UCSD-AML1 (cell line): ENCODE results near the gene ZNF846.
A peak's percentile ranks its signal among the peaks of the same experiment; 100 is the strongest.
"Not testable (repeated sequence)": the region's sequence is repeated elsewhere in the genome, so short reads cannot be mapped to it uniquely, and the experiment has no call there.

Experiments used
- DNase-seq: peaks from one replicate; lab custom pipeline; 2025; ENCODE audit not compliant: unreplicated experiment; lab: John Stamatoyannopoulos, UW

The ZNF846 gene

GRCh38 chr19:9785367-9786331 is 17.1 kb upstream of the ZNF846 start:
- DNase-seq: peak; percentile 97

GRCh38 chr19:9784163-9784496 is 15.6 kb upstream of the ZNF846 start:
- not testable (repeated sequence) for DNase-seq

- no peak for DNase-seq
Measured at GRCh38 chr19:9782338-9782737, 13.8 kb upstream of the ZNF846 start.

GRCh38 chr19:9757544-9758501 is 10.7 kb downstream of the ZNF846 start:
- no peak for DNase-seq

GRCh38 chr19:9752701-9753443 is 15.7 kb downstream of the ZNF846 start:
- no peak for DNase-seq

GRCh38 chr19:9751446-9751845 is 17.1 kb downstream of the ZNF846 start:
- no peak for DNase-seq

- no peak for DNase-seq
Measured at GRCh38 chr19:9741476-9742171, 26.9 kb downstream of the ZNF846 start.

GRCh38 chr19:9735986-9736385 is 32.6 kb downstream of the ZNF846 start:
- no peak for DNase-seq

GRCh38 chr19:9730056-9730455 is 38.5 kb downstream of the ZNF846 start:
- not testable (repeated sequence) for DNase-seq

GRCh38 chr19:9729162-9729561 is 39.4 kb downstream of the ZNF846 start:
- no peak for DNase-seq

- no peak for DNase-seq
Measured at GRCh38 chr19:9727644-9728043, 40.9 kb downstream of the ZNF846 start.

GRCh38 chr19:9725508-9726201 is 42.9 kb downstream of the ZNF846 start:
- not testable (repeated sequence) for DNase-seq

GRCh38 chr19:9724157-9724556 is 44.4 kb downstream of the ZNF846 start:
- DNase-seq: no peak

- peak; percentile 34 for DNase-seq
Measured at GRCh38 chr19:9721861-9722260, 46.7 kb downstream of the ZNF846 start.

GRCh38 chr19:9720541-9720940 is 48.0 kb downstream of the ZNF846 start:
- DNase-seq: no peak

- no peak for DNase-seq
Measured at GRCh38 chr19:9711815-9712214, 56.7 kb downstream of the ZNF846 start.

GRCh38 chr19:9709305-9709704 is 59.2 kb downstream of the ZNF846 start:
- no peak for DNase-seq

GRCh38 chr19:9705836-9706235 is 62.7 kb downstream of the ZNF846 start:
- no peak for DNase-seq

- DNase-seq: no peak
Measured at GRCh38 chr19:9702186-9702585, 66.4 kb downstream of the ZNF846 start.
